HL-60 (cell line): ENCODE data around the gene CD37.

Source experiments
- GABPA ChIP-seq: IDR thresholded peaks from 2 replicates; pipeline ENCODE4 v1.6.1; 2012; ENCODE audit warnings: low read depth
- POLR2AphosphoS5 ChIP-seq: IDR thresholded peaks from 2 replicates; pipeline ENCODE4 v1.6.1; 2012; ENCODE audit warnings: low read depth
- SPI1 ChIP-seq: IDR thresholded peaks from 2 replicates; pipeline ENCODE4 v1.6.1; 2012; ENCODE audit warnings: low read depth, mild to moderate bottlenecking, borderline replicate concordance
- TF ChIP-seq, protein P1 (sequence below): IDR thresholded peaks from one replicate; pipeline ENCODE4 v1.5.1; 2011; ENCODE audit warnings: low read length, control low read depth, inconsistent platforms; ENCODE audit not compliant: insufficient read depth
- TF ChIP-seq, protein P2 (sequence below): IDR thresholded peaks from 2 replicates; pipeline ENCODE4 v1.6.1; 2012; ENCODE audit warnings: low read depth; ENCODE audit not compliant: insufficient replicate concordance

DNA sequence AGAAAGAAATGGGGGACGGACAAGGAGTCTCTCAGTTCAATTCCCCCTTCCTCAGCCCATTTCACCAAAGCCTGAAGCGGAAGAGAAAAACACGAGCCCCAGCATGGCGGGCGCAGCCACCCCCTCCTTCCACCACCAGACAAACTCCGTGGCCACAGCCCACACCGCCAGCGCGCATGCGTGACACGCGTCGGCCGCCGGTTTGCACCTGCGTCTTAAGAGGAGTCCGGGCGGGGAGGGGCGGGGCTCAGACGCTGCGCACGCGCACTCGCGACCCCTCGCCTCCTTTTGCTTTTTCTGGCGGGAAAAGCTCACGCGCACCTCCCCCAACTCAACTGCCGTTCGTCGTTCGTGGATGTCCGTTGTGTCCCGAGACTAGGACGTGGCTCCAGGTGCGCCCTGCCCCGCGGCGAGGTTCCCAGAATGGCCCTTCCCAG lies 52.7 kb downstream of the CD37 start, which contains the start of gene KASH5:
- TF ChIP-seq, protein P1, sequence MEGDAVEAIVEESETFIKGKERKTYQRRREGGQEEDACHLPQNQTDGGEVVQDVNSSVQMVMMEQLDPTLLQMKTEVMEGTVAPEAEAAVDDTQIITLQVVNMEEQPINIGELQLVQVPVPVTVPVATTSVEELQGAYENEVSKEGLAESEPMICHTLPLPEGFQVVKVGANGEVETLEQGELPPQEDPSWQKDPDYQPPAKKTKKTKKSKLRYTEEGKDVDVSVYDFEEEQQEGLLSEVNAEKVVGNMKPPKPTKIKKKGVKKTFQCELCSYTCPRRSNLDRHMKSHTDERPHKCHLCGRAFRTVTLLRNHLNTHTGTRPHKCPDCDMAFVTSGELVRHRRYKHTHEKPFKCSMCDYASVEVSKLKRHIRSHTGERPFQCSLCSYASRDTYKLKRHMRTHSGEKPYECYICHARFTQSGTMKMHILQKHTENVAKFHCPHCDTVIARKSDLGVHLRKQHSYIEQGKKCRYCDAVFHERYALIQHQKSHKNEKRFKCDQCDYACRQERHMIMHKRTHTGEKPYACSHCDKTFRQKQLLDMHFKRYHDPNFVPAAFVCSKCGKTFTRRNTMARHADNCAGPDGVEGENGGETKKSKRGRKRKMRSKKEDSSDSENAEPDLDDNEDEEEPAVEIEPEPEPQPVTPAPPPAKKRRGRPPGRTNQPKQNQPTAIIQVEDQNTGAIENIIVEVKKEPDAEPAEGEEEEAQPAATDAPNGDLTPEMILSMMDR, result no peak
- TF ChIP-seq POLR2AphosphoS5, result no peak
- TF ChIP-seq, protein P2, sequence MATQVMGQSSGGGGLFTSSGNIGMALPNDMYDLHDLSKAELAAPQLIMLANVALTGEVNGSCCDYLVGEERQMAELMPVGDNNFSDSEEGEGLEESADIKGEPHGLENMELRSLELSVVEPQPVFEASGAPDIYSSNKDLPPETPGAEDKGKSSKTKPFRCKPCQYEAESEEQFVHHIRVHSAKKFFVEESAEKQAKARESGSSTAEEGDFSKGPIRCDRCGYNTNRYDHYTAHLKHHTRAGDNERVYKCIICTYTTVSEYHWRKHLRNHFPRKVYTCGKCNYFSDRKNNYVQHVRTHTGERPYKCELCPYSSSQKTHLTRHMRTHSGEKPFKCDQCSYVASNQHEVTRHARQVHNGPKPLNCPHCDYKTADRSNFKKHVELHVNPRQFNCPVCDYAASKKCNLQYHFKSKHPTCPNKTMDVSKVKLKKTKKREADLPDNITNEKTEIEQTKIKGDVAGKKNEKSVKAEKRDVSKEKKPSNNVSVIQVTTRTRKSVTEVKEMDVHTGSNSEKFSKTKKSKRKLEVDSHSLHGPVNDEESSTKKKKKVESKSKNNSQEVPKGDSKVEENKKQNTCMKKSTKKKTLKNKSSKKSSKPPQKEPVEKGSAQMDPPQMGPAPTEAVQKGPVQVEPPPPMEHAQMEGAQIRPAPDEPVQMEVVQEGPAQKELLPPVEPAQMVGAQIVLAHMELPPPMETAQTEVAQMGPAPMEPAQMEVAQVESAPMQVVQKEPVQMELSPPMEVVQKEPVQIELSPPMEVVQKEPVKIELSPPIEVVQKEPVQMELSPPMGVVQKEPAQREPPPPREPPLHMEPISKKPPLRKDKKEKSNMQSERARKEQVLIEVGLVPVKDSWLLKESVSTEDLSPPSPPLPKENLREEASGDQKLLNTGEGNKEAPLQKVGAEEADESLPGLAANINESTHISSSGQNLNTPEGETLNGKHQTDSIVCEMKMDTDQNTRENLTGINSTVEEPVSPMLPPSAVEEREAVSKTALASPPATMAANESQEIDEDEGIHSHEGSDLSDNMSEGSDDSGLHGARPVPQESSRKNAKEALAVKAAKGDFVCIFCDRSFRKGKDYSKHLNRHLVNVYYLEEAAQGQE, result no peak
- no peak for TF ChIP-seq GABPA
- TF ChIP-seq SPI1, result no peak
